Calu3 (cell line): ENCODE measurements around the gene POLR3B. TPM values are rescaled to one million over a fixed set of nuclear protein-coding genes. Genes with fewer than 3 reads are reported as not detected.

Source experiments
- BruUV-seq: library from RNA; stranded (reverse); fragments of 400-500 nt; replicated peaks from 2 replicates; lab custom pipeline; 2021; lab: Mats Ljungman, UMichigan
- CTCF ChIA-PET: fragments of 300-600 bp; sonication (Branson Sonifier 250); formaldehyde crosslinking; loops from one replicate; lab custom pipeline; 2022; ENCODE audit warnings: antibody characterized with exemption; lab: Charles Lee
- DNase-seq: peaks from one replicate; pipeline ENCODE4 v3.0.0; 2022
- H3K27ac Mint-ChIP-seq: one replicate; pipeline ENCODE4 v1.8.0; 2022; ENCODE audit warnings: mixed read lengths; ENCODE audit not compliant: unreplicated experiment
- H3K27me3 Mint-ChIP-seq: one replicate; pipeline ENCODE4 v1.8.0; 2022; ENCODE audit warnings: mixed read lengths; ENCODE audit not compliant: unreplicated experiment
- H3K36me3 Mint-ChIP-seq: one replicate; pipeline ENCODE4 v1.8.0; 2022; ENCODE audit warnings: mild to moderate bottlenecking, moderate library complexity, mixed read lengths; ENCODE audit not compliant: insufficient read depth, unreplicated experiment
- H3K4me1 Mint-ChIP-seq: one replicate; pipeline ENCODE4 v1.8.0; 2022; ENCODE audit warnings: mild to moderate bottlenecking, low read depth, mixed read lengths; ENCODE audit not compliant: unreplicated experiment
- H3K4me3 Mint-ChIP-seq: one replicate; pipeline ENCODE4 v1.8.0; 2022; ENCODE audit warnings: mild to moderate bottlenecking, low read depth, moderate library complexity, mixed read lengths; ENCODE audit not compliant: unreplicated experiment
- H3K9me3 Mint-ChIP-seq: one replicate; pipeline ENCODE4 v1.8.0; 2022; ENCODE audit warnings: low read depth, mixed read lengths; ENCODE audit not compliant: unreplicated experiment
- CTCF ChIP-seq: fragments of 200-600 bp; IDR thresholded peaks from one replicate; pipeline ENCODE4 v1.8.0; 2022; ENCODE audit warnings: antibody characterized with exemption; ENCODE audit not compliant: unreplicated experiment
- intact Hi-C: fragments of 100-400 bp; cut with micrococcal nuclease; formaldehyde crosslinking; loops from one replicate; pipeline ENCODE4 v1.10.0; 2022; ENCODE audit not compliant: unreplicated experiment
- total RNA-seq: library from RNA; stranded (reverse); gene quantifications from 2 replicates; pipeline ENCODE4 v1.2.3, GENCODE V29; 2022

POLR3B gene
- total RNA-seq, 1 experiment from 2014 or later = 13.6 TPM

DNA sequence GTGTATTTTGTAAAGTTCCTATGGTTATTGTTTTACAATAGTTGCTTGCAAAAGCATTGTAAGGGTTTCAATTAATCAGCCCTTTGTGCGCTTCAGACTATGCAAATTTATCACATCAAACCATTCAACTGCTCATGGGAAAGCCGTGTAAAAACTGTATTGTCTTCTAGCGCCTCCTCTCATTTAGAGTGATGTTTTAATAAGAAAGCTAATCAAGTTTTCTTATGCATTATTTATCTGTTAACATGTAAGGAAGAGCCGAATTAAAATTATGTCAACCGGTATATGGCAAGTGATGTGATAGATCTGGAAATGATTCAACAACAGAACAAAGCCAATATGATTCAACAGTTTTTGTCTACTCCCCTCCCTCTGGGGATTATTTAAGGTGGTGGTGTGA lies 132.7 kb downstream of the POLR3B start:
- no peak for TF ChIP-seq CTCF
- no TSS peak for BruUV-seq
- Mint-ChIP-seq H3K4me1 (no peaks in the 10 kb centered on the region), H3K9me3 (no peaks in the 10 kb centered on the region), H3K27me3 (no peaks in the 10 kb centered on the region), H3K36me3 (no peaks in the 10 kb centered on the region), H3K27ac (no peak overlapping the region), H3K4me3 (no peak overlapping the region)
- no peak for DNase-seq
- CTCF ChIA-PET = no interaction called here
- intact Hi-C loops = no loop called here

- Mint-ChIP-seq H3K27ac (no peak overlapping the region), H3K36me3 (peaks cover 6% of the 10 kb centered on the region), H3K27me3 (no peaks in the 10 kb centered on the region), H3K4me1 (no peaks in the 10 kb centered on the region), H3K4me3 (no peak overlapping the region), H3K9me3 (no peaks in the 10 kb centered on the region)
- DNase-seq = no peak
- no peak for TF ChIP-seq CTCF
- intact Hi-C loops = no loop called here
- CTCF ChIA-PET = no interaction called here
- BruUV-seq = no TSS peak
These were observed 135.3 kb downstream of the POLR3B start for GRCh38 chr12:106492857-106493256.

GRCh38 chr12:106493531-106493930 lies 136.0 kb downstream of the POLR3B start:
- TF ChIP-seq CTCF = no peak
- Mint-ChIP-seq H3K27ac (no peak overlapping the region), H3K9me3 (no peaks in the 10 kb centered on the region), H3K36me3 (peaks cover 6% of the 10 kb centered on the region), H3K4me3 (no peak overlapping the region), H3K27me3 (no peaks in the 10 kb centered on the region), H3K4me1 (no peaks in the 10 kb centered on the region)
- DNase-seq = no peak
- no TSS peak for BruUV-seq
- CTCF ChIA-PET = no interaction called here
- intact Hi-C loops = no loop called here

DNA sequence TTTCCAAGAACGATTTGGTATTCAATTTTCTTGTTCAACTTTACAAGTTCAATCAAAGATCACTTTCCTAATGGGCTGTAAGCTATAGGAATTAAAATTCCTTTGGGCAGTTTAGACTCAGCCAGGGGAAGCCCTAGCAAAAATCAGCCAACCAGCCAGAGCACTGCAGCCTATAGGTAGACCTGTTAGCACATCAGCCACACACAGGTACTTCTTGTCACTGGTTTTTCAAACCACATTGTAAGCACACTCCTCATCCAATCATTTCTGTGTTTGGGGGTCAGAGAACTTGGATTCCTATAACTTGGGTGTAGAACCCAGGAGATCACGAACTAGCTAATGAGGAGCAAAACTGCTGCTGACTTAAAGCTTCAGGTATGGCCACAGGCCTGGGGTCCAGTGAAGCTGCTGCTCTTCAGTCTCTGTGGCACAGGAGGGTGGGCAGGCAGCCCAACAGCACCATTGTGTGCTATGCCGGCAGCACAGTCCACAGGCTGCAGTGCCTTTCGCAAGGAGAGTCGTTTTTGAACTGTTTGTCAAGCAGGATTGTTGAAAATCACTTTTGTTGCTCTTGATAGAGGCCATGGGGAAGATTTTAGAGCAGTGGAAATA lies 137.9 kb downstream of the POLR3B start:
- no peak overlapping the region for H3K27ac Mint-ChIP-seq
- peaks cover 6% of the 10 kb centered on the region for H3K36me3 Mint-ChIP-seq
- H3K9me3 Mint-ChIP-seq = no peaks in the 10 kb centered on the region
- no peaks in the 10 kb centered on the region for H3K4me1 Mint-ChIP-seq
- no peaks in the 10 kb centered on the region for H3K27me3 Mint-ChIP-seq
- no peak for DNase-seq
- no TSS peak for BruUV-seq
- intact Hi-C loops = no loop called here
- no peak for TF ChIP-seq CTCF
- CTCF ChIA-PET = no interaction called here
- H3K4me3 Mint-ChIP-seq = no peak overlapping the region
